Heart left ventricle (tissue), 13 donors: ENCODE data around the gene XKR7.

Experiments used
- POLR2A ChIP-seq, 2 donors: fragments of 450-650 bp; IDR thresholded peaks; one replicate each; pipeline ENCODE4 v1.6.1; 2017; ENCODE audit warnings: antibody characterized with exemption in 2 of 2, mild to moderate bottlenecking in 2 of 2, moderate library complexity in 2 of 2
- TF ChIP-seq, protein P1 (sequence below), 12 donors: fragments of 200-600 bp; sonication (generic) in 4 of 12; IDR thresholded peaks; one replicate each; pipeline versions ENCODE4 v1.5.0 to v1.8.0; 2018 to 2022; ENCODE audit warnings: antibody characterized with exemption in 12 of 12, mild to moderate bottlenecking in 5 of 12
- donor health status: ischemic (EF 13 %, LVEDD 7.1; RV severe dilation, severe dysfunction).
- donor health status: DM: no; HTN: yes; CAD: no.
- donor health status: DM: no; HTN: no; CAD: no.
- donor health status: ischemic (EF 25% LVEDD 6.9; RV normal size, moderate dysfunction).
- donor health status: ischemic (EF 25% LVEDD 5.7; RV mildly dilated, moderate dysfunction).
- donor health status: ischemic (EF 35%, LVEDD 5.7; RV mildly dilated, moderate dysfunction).
- donor health status: nonischemic (EF 11% LVEDD 7.7; RV severe dilation, severe dysfunction).
- donor health status: DM: yes; HTN: yes; CAD: no.
- donor health status: PGD.
- donor health status: ischemic (EF 29% LVEDD 5.4; RV normal size, mild dysfunction).
- donor health status: nonischemic (EF 23%, LVEDD 6.1; RV moderate dilation, normal function).

DNA sequence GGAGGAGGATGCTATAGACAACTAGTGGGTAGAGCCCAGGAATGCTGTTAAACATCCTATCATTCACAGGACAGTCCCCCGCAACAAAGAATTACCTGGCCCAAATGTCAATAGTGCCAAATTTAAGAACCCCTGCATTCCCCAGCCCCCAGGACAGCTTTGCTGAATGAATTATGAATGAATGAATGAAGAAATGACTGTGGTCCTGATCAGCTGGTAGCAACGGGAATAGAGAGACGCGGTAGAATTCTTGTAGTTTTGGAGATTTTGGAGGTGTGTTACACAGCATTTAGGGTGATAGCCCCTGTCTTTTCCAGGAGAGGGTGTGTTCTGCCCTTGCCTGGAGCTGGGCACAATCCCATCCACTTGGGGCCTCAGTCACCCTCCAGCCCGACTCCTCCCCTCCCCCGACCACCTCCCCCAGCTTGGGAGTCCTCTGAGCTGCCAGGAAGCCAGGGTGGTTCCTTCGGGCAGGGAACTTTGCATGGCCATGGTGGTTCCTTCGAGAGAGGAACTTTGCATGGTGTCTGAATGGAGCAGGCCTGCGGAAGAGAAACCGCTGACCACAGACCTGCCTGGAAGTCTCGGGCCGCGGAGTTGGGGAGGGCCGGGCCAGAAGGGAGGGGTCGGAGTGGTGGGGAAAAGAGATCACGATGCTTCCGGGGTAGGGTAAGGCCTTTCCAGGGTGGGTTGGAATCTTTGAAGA lies 83.1 kb downstream of the XKR7 start:
- TF ChIP-seq, protein P1, sequence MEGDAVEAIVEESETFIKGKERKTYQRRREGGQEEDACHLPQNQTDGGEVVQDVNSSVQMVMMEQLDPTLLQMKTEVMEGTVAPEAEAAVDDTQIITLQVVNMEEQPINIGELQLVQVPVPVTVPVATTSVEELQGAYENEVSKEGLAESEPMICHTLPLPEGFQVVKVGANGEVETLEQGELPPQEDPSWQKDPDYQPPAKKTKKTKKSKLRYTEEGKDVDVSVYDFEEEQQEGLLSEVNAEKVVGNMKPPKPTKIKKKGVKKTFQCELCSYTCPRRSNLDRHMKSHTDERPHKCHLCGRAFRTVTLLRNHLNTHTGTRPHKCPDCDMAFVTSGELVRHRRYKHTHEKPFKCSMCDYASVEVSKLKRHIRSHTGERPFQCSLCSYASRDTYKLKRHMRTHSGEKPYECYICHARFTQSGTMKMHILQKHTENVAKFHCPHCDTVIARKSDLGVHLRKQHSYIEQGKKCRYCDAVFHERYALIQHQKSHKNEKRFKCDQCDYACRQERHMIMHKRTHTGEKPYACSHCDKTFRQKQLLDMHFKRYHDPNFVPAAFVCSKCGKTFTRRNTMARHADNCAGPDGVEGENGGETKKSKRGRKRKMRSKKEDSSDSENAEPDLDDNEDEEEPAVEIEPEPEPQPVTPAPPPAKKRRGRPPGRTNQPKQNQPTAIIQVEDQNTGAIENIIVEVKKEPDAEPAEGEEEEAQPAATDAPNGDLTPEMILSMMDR (IDR thresholded peaks at IDR 0.05), result no peak
- no peak for TF ChIP-seq POLR2A (IDR thresholded peaks at IDR 0.05)
